HepG2 (cell line): Measurements from ENCODE around the gene C15orf62. TPM values are rescaled to one million over a fixed set of nuclear protein-coding genes. Genes with fewer than 3 reads are reported as not detected.

Experiments
- CREM ChIP-seq, 2 experiments: sonication (generic) in 1 of 2; formaldehyde crosslinking in 1 of 2; IDR thresholded peaks; 2 replicates each; pipeline versions ENCODE4 v1.4.0 to v1.6.1; 2016 to 2020; ENCODE audit warnings: antibody characterized with exemption in 1 of 2, mild to moderate bottlenecking in 1 of 2, missing genetic modification reagents in 1 of 2
- ERF ChIP-seq: IDR thresholded peaks from 2 replicates; pipeline ENCODE4 v1.6.1; 2018; ENCODE audit warnings: missing biosample characterization, missing genetic modification reagents
- LCORL ChIP-seq, 2 experiments: fragments of 450-650 bp in 1 of 2; sonication (generic) in 1 of 2; formaldehyde crosslinking in 1 of 2; IDR thresholded peaks; 2 replicates each; pipeline versions ENCODE4 v1.5.0 to v1.6.1; 2017 to 2020; ENCODE audit warnings: antibody characterized with exemption in 1 of 2, missing genetic modification reagents in 1 of 2
- NFYC ChIP-seq: IDR thresholded peaks from 2 replicates; pipeline ENCODE4 v1.6.1; 2016; ENCODE audit warnings: missing genetic modification reagents, missing compliant biosample characterization
- NRL ChIP-seq: sonication (generic); formaldehyde crosslinking; IDR thresholded peaks from 2 replicates; pipeline ENCODE4 v1.5.0; 2020; ENCODE audit warnings: missing genetic modification reagents, mild to moderate bottlenecking, moderate library complexity, borderline replicate concordance
- PAX8 ChIP-seq: sonication (generic); formaldehyde crosslinking; IDR thresholded peaks from 2 replicates; pipeline ENCODE4 v1.8.0; 2022; ENCODE audit warnings: mild to moderate bottlenecking, missing genetic modification reagents, borderline replicate concordance
- SMAD9 ChIP-seq: sonication (generic); formaldehyde crosslinking; IDR thresholded peaks from 2 replicates; pipeline ENCODE4 v1.5.1; 2020; ENCODE audit warnings: mild to moderate bottlenecking, missing genetic modification reagents
- SRY ChIP-seq: sonication (generic); formaldehyde crosslinking; IDR thresholded peaks from 2 replicates; pipeline ENCODE4 v1.8.0; 2022; ENCODE audit warnings: mild to moderate bottlenecking, missing genetic modification reagents
- ZMAT3 ChIP-seq: sonication (generic); formaldehyde crosslinking; conservative IDR thresholded peaks from 2 replicates; pipeline ENCODE4 v1.7.0; 2021; ENCODE audit warnings: missing genetic modification reagents
- ZNF136 ChIP-seq: sonication (generic); formaldehyde crosslinking; IDR thresholded peaks from 2 replicates; pipeline ENCODE4 v1.8.1; 2022; ENCODE audit warnings: low read depth, mild to moderate bottlenecking, moderate library complexity, missing genetic modification reagents
- ZNF143 ChIP-seq: sonication (generic); formaldehyde crosslinking; IDR thresholded peaks from 2 replicates; pipeline ENCODE4 v1.4.0; 2020; ENCODE audit warnings: missing genetic modification reagents
- ZNF225 ChIP-seq: sonication (generic); formaldehyde crosslinking; IDR thresholded peaks from 2 replicates; pipeline ENCODE4 v1.4.0; 2020; ENCODE audit warnings: mild to moderate bottlenecking, missing genetic modification reagents
- ZNF430 ChIP-seq: sonication (generic); formaldehyde crosslinking; IDR thresholded peaks from 2 replicates; pipeline ENCODE4 v1.9.0; 2021; ENCODE audit warnings: mild to moderate bottlenecking, missing genetic modification reagents
- ZNF562 ChIP-seq: sonication (generic); formaldehyde crosslinking; IDR thresholded peaks from 2 replicates; pipeline ENCODE4 v1.8.0; 2022; ENCODE audit warnings: missing genetic modification reagents, borderline replicate concordance
- ZNF652 ChIP-seq: IDR thresholded peaks from 2 replicates; pipeline ENCODE4 v1.6.1; 2016; ENCODE audit warnings: low read depth, borderline replicate concordance
- ZNF772 ChIP-seq: sonication (generic); formaldehyde crosslinking; IDR thresholded peaks from 2 replicates; pipeline ENCODE4 v1.5.0; 2020; ENCODE audit warnings: mild to moderate bottlenecking, missing genetic modification reagents
- polyA plus RNA-seq, 8 experiments: library from polyadenylated mRNA; depleted of rRNA in 3 of 8; stranded (reverse) in 7 of 8; unstranded in 1 of 8; fragments of >200 nt; fragmentation: Illumina TruSeq in 4 of 8; extraction: Trizol in 4 of 8; gene quantifications; 2 replicates each; pipeline versions ENCODE4 v1.2.1 to v1.2.3, GENCODE V29; 2011 to 2016; ENCODE audit warnings: low read depth in 4 of 8, missing spikeins in 1 of 8, mixed read lengths in 1 of 8; ENCODE audit not compliant: insufficient read depth in 1 of 8
- total RNA-seq, 5 experiments: library from RNA; depleted of rRNA; stranded (reverse); fragments of >200 nt; fragmentation: Illumina TruSeq; extraction: Trizol; gene quantifications; 2 replicates each; pipeline ENCODE4 v1.2.3, GENCODE V29; 2016; ENCODE audit warnings: low read depth in 1 of 5
- TF ChIP-seq, protein P1 (sequence below): sonication (generic); formaldehyde crosslinking; IDR thresholded peaks from 2 replicates; pipeline ENCODE4; 2020; ENCODE audit warnings: missing genetic modification reagents, mild to moderate bottlenecking, borderline replicate concordance
- TF ChIP-seq, protein P2 (sequence below): sonication (generic); formaldehyde crosslinking; IDR thresholded peaks from 2 replicates; pipeline ENCODE4 v1.5.1; 2020; ENCODE audit warnings: missing genetic modification reagents, mild to moderate bottlenecking, borderline replicate concordance
- TF ChIP-seq, protein P3 (sequence below): sonication (generic); formaldehyde crosslinking; IDR thresholded peaks from 2 replicates; pipeline ENCODE4 v1.4.0; 2020; ENCODE audit warnings: missing genetic modification reagents
- TF ChIP-seq, protein P4 (sequence below): sonication (generic); formaldehyde crosslinking; IDR thresholded peaks from 2 replicates; pipeline ENCODE4 v1.4.0; 2020; ENCODE audit warnings: mild to moderate bottlenecking, missing genetic modification reagents

C15orf62 gene
- total and polyA plus RNA-seq, 2 of the 13 experiments (the other 11 are each of a cell fraction or from before 2014, with no cell fraction given), result 0.51 to 1.1 TPM

DNA sequence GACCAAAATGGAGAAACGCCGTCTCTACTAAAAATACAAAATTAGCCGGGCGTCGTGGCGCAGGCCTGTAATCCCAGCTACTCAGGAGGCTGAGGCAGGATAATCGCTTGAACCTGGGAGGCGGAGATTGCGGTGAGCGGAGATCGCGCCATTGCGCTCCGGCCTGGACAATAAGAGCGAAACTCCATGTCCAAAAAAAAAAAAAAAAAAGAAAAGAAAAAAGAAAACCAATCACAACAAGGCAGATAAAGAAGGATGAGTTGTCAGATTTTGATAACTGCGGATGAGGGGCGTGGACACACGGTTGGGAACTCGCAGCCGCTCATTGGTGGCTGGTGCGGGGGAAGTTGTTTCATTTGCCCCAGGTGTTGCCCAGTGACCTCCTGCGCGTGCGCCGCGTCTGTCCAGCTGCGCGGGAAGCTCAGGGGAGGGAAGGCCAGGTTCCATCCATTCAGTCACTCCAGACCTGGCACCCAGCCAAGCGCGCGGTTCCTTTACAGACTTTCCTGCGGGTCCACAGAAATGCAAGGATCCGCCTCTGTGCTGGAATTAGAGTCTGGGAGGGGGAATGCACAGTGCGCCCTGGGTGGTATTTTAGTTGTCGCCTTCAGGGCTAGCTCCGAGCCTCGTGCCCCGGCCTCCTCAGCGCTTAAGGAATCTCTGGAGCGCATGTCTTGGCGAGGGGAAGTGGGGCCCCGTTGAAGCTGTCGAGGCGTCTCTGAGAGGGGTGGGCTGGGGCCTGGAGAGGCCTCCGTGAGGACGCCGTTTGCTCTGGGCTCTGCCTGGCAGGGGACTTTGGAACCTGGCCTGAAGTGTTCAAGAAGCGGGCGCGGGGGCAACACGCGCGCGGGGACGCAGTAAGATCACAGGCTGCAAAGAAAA lies 6.6 kb upstream of the C15orf62 start (continued):
- TF ChIP-seq ZNF430 (CRISPR knock-in tag) (no peak; the same call in 1 of the 2 replicates), ZNF562 (CRISPR knock-in tag) (no peak), NRL (0 out of 2 replicates have a peak, but pooled peaks have one; percentile 48), CREM (IDR thresholded peaks at IDR 0.05) (0 out of 2 replicates have a peak, but pooled peaks have one; percentile 6), CREM (CRISPR knock-in tag; IDR thresholded peaks at IDR 0.05) (no peak), ZNF772 (CRISPR knock-in tag) (peak; percentile 61; the same call in 1 of the 2 replicates), ZMAT3 (CRISPR knock-in tag) (0 out of 2 replicates have a peak, but pooled peaks have one; percentile 31), SMAD9 (no peak), LCORL (IDR thresholded peaks at IDR 0.05) (peak; percentile 95), LCORL (CRISPR knock-in tag; IDR thresholded peaks at IDR 0.05) (no peak), ERF (CRISPR knock-in tag) (peak; percentile 77), ZNF225 (CRISPR knock-in tag) (0 out of 2 replicates have a peak, but pooled peaks have one; percentile 20), ZNF136 (CRISPR knock-in tag) (peak; percentile 26; the same call in 1 of the 2 replicates), NFYC (CRISPR knock-in tag) (peak; percentile 71), SRY (CRISPR knock-in tag) (peak; percentile 70; the same call in 1 of the 2 replicates), ZNF143 (CRISPR knock-in tag) (peak; percentile 49; the same call in 1 of the 2 replicates), ZNF652 (CRISPR knock-in tag) (no peak), PAX8 (CRISPR knock-in tag) (no peak)
- TF ChIP-seq, protein P1, sequence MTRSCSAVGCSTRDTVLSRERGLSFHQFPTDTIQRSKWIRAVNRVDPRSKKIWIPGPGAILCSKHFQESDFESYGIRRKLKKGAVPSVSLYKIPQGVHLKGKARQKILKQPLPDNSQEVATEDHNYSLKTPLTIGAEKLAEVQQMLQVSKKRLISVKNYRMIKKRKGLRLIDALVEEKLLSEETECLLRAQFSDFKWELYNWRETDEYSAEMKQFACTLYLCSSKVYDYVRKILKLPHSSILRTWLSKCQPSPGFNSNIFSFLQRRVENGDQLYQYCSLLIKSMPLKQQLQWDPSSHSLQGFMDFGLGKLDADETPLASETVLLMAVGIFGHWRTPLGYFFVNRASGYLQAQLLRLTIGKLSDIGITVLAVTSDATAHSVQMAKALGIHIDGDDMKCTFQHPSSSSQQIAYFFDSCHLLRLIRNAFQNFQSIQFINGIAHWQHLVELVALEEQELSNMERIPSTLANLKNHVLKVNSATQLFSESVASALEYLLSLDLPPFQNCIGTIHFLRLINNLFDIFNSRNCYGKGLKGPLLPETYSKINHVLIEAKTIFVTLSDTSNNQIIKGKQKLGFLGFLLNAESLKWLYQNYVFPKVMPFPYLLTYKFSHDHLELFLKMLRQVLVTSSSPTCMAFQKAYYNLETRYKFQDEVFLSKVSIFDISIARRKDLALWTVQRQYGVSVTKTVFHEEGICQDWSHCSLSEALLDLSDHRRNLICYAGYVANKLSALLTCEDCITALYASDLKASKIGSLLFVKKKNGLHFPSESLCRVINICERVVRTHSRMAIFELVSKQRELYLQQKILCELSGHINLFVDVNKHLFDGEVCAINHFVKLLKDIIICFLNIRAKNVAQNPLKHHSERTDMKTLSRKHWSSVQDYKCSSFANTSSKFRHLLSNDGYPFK (CRISPR knock-in tag), result peak; percentile 52; the same call in 1 of the 2 replicates
- TF ChIP-seq, protein P2, sequence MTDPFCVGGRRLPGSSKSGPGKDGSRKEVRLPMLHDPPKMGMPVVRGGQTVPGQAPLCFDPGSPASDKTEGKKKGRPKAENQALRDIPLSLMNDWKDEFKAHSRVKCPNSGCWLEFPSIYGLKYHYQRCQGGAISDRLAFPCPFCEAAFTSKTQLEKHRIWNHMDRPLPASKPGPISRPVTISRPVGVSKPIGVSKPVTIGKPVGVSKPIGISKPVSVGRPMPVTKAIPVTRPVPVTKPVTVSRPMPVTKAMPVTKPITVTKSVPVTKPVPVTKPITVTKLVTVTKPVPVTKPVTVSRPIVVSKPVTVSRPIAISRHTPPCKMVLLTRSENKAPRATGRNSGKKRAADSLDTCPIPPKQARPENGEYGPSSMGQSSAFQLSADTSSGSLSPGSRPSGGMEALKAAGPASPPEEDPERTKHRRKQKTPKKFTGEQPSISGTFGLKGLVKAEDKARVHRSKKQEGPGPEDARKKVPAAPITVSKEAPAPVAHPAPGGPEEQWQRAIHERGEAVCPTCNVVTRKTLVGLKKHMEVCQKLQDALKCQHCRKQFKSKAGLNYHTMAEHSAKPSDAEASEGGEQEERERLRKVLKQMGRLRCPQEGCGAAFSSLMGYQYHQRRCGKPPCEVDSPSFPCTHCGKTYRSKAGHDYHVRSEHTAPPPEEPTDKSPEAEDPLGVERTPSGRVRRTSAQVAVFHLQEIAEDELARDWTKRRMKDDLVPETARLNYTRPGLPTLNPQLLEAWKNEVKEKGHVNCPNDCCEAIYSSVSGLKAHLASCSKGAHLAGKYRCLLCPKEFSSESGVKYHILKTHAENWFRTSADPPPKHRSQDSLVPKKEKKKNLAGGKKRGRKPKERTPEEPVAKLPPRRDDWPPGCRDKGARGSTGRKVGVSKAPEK (CRISPR knock-in tag), result 0 out of 2 replicates have a peak, but pooled peaks have one; percentile 36
- TF ChIP-seq, protein P3, sequence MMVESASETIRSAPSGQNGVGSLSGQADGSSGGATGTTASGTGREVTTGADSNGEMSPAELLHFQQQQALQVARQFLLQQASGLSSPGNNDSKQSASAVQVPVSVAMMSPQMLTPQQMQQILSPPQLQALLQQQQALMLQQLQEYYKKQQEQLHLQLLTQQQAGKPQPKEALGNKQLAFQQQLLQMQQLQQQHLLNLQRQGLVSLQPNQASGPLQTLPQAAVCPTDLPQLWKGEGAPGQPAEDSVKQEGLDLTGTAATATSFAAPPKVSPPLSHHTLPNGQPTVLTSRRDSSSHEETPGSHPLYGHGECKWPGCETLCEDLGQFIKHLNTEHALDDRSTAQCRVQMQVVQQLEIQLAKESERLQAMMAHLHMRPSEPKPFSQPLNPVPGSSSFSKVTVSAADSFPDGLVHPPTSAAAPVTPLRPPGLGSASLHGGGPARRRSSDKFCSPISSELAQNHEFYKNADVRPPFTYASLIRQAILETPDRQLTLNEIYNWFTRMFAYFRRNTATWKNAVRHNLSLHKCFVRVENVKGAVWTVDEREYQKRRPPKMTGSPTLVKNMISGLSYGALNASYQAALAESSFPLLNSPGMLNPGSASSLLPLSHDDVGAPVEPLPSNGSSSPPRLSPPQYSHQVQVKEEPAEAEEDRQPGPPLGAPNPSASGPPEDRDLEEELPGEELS, result peak; percentile 12; the same call in 1 of the 2 replicates
- TF ChIP-seq, protein P4, sequence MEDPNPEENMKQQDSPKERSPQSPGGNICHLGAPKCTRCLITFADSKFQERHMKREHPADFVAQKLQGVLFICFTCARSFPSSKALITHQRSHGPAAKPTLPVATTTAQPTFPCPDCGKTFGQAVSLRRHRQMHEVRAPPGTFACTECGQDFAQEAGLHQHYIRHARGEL (CRISPR knock-in tag), result 0 out of 2 replicates have a peak, but pooled peaks have one; percentile 27
